Suppressor macrophage (primary cell): ENCODE measurements around the gene INHA.

Experiments
- DNase-seq, 4 experiments: peaks; one replicate each; pipeline ENCODE4 v3.0.0-alpha.2; 2020 to 2022
- total RNA-seq, 17 experiments: gene quantifications; one replicate each; lab custom pipeline; 2026; ENCODE audit warnings: mixed read lengths in 6 of 17, inconsistent platforms in 3 of 17; lab: John Stamatoyannopoulos, UW

INHA gene
- 0 to 0.88 (median 0) reads per million in 17 experiments for total RNA-seq

- no peak for DNase-seq
Observed at GRCh38 chr2:219572237-219573001, at the start of gene INHA. Gene INHA, plus strand, starts transcription at chr2:219572310. Its CDS starts 65 bp downstream, at chr2:219572375.

- no peak for DNase-seq
Observed at GRCh38 chr2:219523031-219523671, 49.0 kb upstream of the INHA start.

- no peak for DNase-seq
Observed at GRCh38 chr2:219524817-219525216, 47.3 kb upstream of the INHA start.

- no peak for DNase-seq
Observed at GRCh38 chr2:219525533-219526232, 46.4 kb upstream of the INHA start.

GRCh38 chr2:219526320-219527075 is 45.6 kb upstream of the INHA start:
- DNase-seq, result no peak

- DNase-seq, result no peak
Observed at GRCh38 chr2:219527076-219527394, 45.1 kb upstream of the INHA start.

GRCh38 chr2:219527472-219527871 is 44.6 kb upstream of the INHA start:
- DNase-seq, result no peak

GRCh38 chr2:219530048-219530963 is 41.8 kb upstream of the INHA start:
- DNase-seq, result peak; percentile 90 to 95 (median 94)

- DNase-seq, result no peak
Observed at GRCh38 chr2:219531639-219532377, 40.3 kb upstream of the INHA start.

- DNase-seq, result no peak
Observed at GRCh38 chr2:219532378-219532649, 39.8 kb upstream of the INHA start.

GRCh38 chr2:219533930-219534661 is 38.0 kb upstream of the INHA start:
- no peak for DNase-seq

- no peak for DNase-seq
Observed at GRCh38 chr2:219536425-219536824, 35.7 kb upstream of the INHA start.

GRCh38 chr2:219536967-219537366 is 35.1 kb upstream of the INHA start:
- no peak for DNase-seq

GRCh38 chr2:219537657-219538488 is 34.2 kb upstream of the INHA start:
- DNase-seq, result no peak

GRCh38 chr2:219538504-219538951 is 33.6 kb upstream of the INHA start:
- DNase-seq, result no peak

- DNase-seq, result no peak
Observed at GRCh38 chr2:219538956-219539788, 32.9 kb upstream of the INHA start.

GRCh38 chr2:219539926-219540678 is 32.0 kb upstream of the INHA start:
- DNase-seq, result no peak
